ENCODE measurements around the gene ANKMY2. TPM values are rescaled to one million over a fixed set of nuclear protein-coding genes. Genes with fewer than 3 reads are reported as not detected.

Gene ANKMY2
- total and polyA plus RNA-seq, 2 donors, result 13.1 to 18.2 TPM

- Histone ChIP-seq H3K9me3 (ENCODE audit: control insufficient read depth in 2 of 2, insufficient read depth in 1 of 2, low read length in 1 of 2) (no peaks in the 10 kb centered on the region), H3K27ac (ENCODE audit: low read depth in 1 of 2, low read length in 1 of 2) (no peak overlapping the region), H3K4me3 (ENCODE audit: low read length in 2 of 2) (no peak overlapping the region), H3K27me3 (ENCODE audit: control insufficient read depth in 2 of 2, insufficient read depth in 1 of 2, low read length in 1 of 2) (no peaks in the 10 kb centered on the region), H3K4me1 (ENCODE audit: control insufficient read depth in 2 of 2, insufficient read depth in 2 of 2, low read length in 2 of 2) (no peaks in the 10 kb centered on the region), H3K36me3 (ENCODE audit: control insufficient read depth in 2 of 2, insufficient read depth in 2 of 2, low read length in 1 of 2) (peaks cover 0 to 3% of the 10 kb centered on the region in 2 donors)
- 93% methylated on average over 2 of the region's 2 CpGs for WGBS
- DNase-seq (ENCODE audit: low read depth in 6 of 9, low spot score in 9 of 9), result no peak
Measured at GRCh38 chr7:16626388-16626787, 19.2 kb downstream of the ANKMY2 start.

GRCh38 chr7:16619979-16620408 is 25.6 kb downstream of the ANKMY2 start:
- Histone ChIP-seq H3K4me1 (ENCODE audit: control insufficient read depth in 2 of 2, insufficient read depth in 2 of 2, low read length in 2 of 2) (no peaks in the 10 kb centered on the region), H3K36me3 (ENCODE audit: control insufficient read depth in 2 of 2, insufficient read depth in 2 of 2, low read length in 1 of 2) (peaks cover 15 to 17% of the 10 kb centered on the region in 2 donors), H3K9me3 (ENCODE audit: control insufficient read depth in 2 of 2, insufficient read depth in 1 of 2, low read length in 1 of 2) (no peaks in the 10 kb centered on the region), H3K4me3 (ENCODE audit: low read length in 2 of 2) (no peak overlapping the region), H3K27me3 (ENCODE audit: control insufficient read depth in 2 of 2, insufficient read depth in 1 of 2, low read length in 1 of 2) (no peaks in the 10 kb centered on the region), H3K27ac (ENCODE audit: low read depth in 1 of 2, low read length in 1 of 2) (no peak overlapping the region)
- 95% methylated on average over 2 of the region's 2 CpGs for WGBS
- DNase-seq (ENCODE audit: low read depth in 6 of 9, low spot score in 9 of 9), result no peak

- Histone ChIP-seq H3K27me3 (ENCODE audit: control insufficient read depth in 2 of 2, insufficient read depth in 1 of 2, low read length in 1 of 2) (no peaks in the 10 kb centered on the region), H3K9me3 (ENCODE audit: control insufficient read depth in 2 of 2, insufficient read depth in 1 of 2, low read length in 1 of 2) (no peaks in the 10 kb centered on the region), H3K4me1 (ENCODE audit: control insufficient read depth in 2 of 2, insufficient read depth in 2 of 2, low read length in 2 of 2) (no peaks in the 10 kb centered on the region), H3K4me3 (ENCODE audit: low read length in 2 of 2) (no peak overlapping the region), H3K27ac (ENCODE audit: low read depth in 1 of 2, low read length in 1 of 2) (no peak overlapping the region), H3K36me3 (ENCODE audit: control insufficient read depth in 2 of 2, insufficient read depth in 2 of 2, low read length in 1 of 2) (peaks cover 16 to 17% of the 10 kb centered on the region in 2 donors)
- DNase-seq (ENCODE audit: low read depth in 6 of 9, low spot score in 9 of 9), result no peak
- WGBS, result 87% methylated on average over 18 of the region's 18 CpGs
Measured at GRCh38 chr7:16616542-16616941, 29.0 kb downstream of the ANKMY2 start.

- 73% methylated on average over 4 of the region's 4 CpGs for WGBS
- peaks cover 16 to 17% of the 10 kb centered on the region in 2 donors for H3K36me3 ChIP-seq (ENCODE audit: control insufficient read depth in 2 of 2, insufficient read depth in 2 of 2, low read length in 1 of 2)
Measured at GRCh38 chr7:16616122-16616521, 29.4 kb downstream of the ANKMY2 start.

GRCh38 chr7:16615228-16615627 is 30.3 kb downstream of the ANKMY2 start:
- peaks cover 16 to 17% of the 10 kb centered on the region in 2 donors for H3K36me3 ChIP-seq (ENCODE audit: control insufficient read depth in 2 of 2, insufficient read depth in 2 of 2, low read length in 1 of 2)

More at GRCh38 chr7:16616122-16616521, 29.4 kb downstream of the ANKMY2 start:
- Histone ChIP-seq H3K4me3 (ENCODE audit: low read length in 2 of 2) (no peak overlapping the region), H3K9me3 (ENCODE audit: control insufficient read depth in 2 of 2, insufficient read depth in 1 of 2, low read length in 1 of 2) (no peaks in the 10 kb centered on the region), H3K27me3 (ENCODE audit: control insufficient read depth in 2 of 2, insufficient read depth in 1 of 2, low read length in 1 of 2) (no peaks in the 10 kb centered on the region), H3K27ac (ENCODE audit: low read depth in 1 of 2, low read length in 1 of 2) (no peak overlapping the region), H3K4me1 (ENCODE audit: control insufficient read depth in 2 of 2, insufficient read depth in 2 of 2, low read length in 2 of 2) (no peaks in the 10 kb centered on the region)
- no peak for DNase-seq (ENCODE audit: low read depth in 6 of 9, low spot score in 9 of 9)

GRCh38 chr7:16611711-16612110 is 33.8 kb downstream of the ANKMY2 start:
- H3K36me3 ChIP-seq (ENCODE audit: control insufficient read depth in 2 of 2, insufficient read depth in 2 of 2, low read length in 1 of 2), result peaks cover 11 to 15% of the 10 kb centered on the region in 2 donors
- H3K27ac ChIP-seq (ENCODE audit: low read depth in 1 of 2, low read length in 1 of 2), result no peak overlapping the region
- H3K4me3 ChIP-seq (ENCODE audit: low read length in 2 of 2), result no peak overlapping the region
- DNase-seq (ENCODE audit: low read depth in 6 of 9, low spot score in 9 of 9), result no peak
- 96% methylated on average over 2 of the region's 2 CpGs for WGBS
- no peaks in the 10 kb centered on the region for H3K9me3 ChIP-seq (ENCODE audit: control insufficient read depth in 2 of 2, insufficient read depth in 1 of 2, low read length in 1 of 2)
- H3K27me3 ChIP-seq (ENCODE audit: control insufficient read depth in 2 of 2, insufficient read depth in 1 of 2, low read length in 1 of 2), result no peaks in the 10 kb centered on the region
- H3K4me1 ChIP-seq (ENCODE audit: control insufficient read depth in 2 of 2, insufficient read depth in 2 of 2, low read length in 2 of 2), result no peaks in the 10 kb centered on the region

More at GRCh38 chr7:16615228-16615627, 30.3 kb downstream of the ANKMY2 start:
- Histone ChIP-seq H3K9me3 (ENCODE audit: control insufficient read depth in 2 of 2, insufficient read depth in 1 of 2, low read length in 1 of 2) (no peaks in the 10 kb centered on the region), H3K4me1 (ENCODE audit: control insufficient read depth in 2 of 2, insufficient read depth in 2 of 2, low read length in 2 of 2) (no peaks in the 10 kb centered on the region), H3K27ac (ENCODE audit: low read depth in 1 of 2, low read length in 1 of 2) (no peak overlapping the region), H3K27me3 (ENCODE audit: control insufficient read depth in 2 of 2, insufficient read depth in 1 of 2, low read length in 1 of 2) (no peaks in the 10 kb centered on the region), H3K4me3 (ENCODE audit: low read length in 2 of 2) (no peak overlapping the region)
- no peak for DNase-seq (ENCODE audit: low read depth in 6 of 9, low spot score in 9 of 9)
- WGBS, result 96% methylated on average over 5 of the region's 5 CpGs

GRCh38 chr7:16609842-16610450 is 35.6 kb downstream of the ANKMY2 start:
- no peak for DNase-seq (ENCODE audit: low read depth in 6 of 9, low spot score in 9 of 9)
- Histone ChIP-seq H3K27ac (ENCODE audit: low read depth in 1 of 2, low read length in 1 of 2) (no peak overlapping the region), H3K27me3 (ENCODE audit: control insufficient read depth in 2 of 2, insufficient read depth in 1 of 2, low read length in 1 of 2) (no peaks in the 10 kb centered on the region), H3K4me1 (ENCODE audit: control insufficient read depth in 2 of 2, insufficient read depth in 2 of 2, low read length in 2 of 2) (no peaks in the 10 kb centered on the region), H3K36me3 (ENCODE audit: control insufficient read depth in 2 of 2, insufficient read depth in 2 of 2, low read length in 1 of 2) (peaks cover 0 to 3% of the 10 kb centered on the region in 2 donors), H3K4me3 (ENCODE audit: low read length in 2 of 2) (no peak overlapping the region), H3K9me3 (ENCODE audit: control insufficient read depth in 2 of 2, insufficient read depth in 1 of 2, low read length in 1 of 2) (no peaks in the 10 kb centered on the region)
- 96% methylated on average over 4 of the region's 4 CpGs for WGBS

- WGBS, result 94% methylated on average over 3 of the region's 3 CpGs
- no peak overlapping the region for H3K4me3 ChIP-seq (ENCODE audit: low read length in 2 of 2)
- H3K27me3 ChIP-seq (ENCODE audit: control insufficient read depth in 2 of 2, insufficient read depth in 1 of 2, low read length in 1 of 2), result no peaks in the 10 kb centered on the region
- no peaks in the 10 kb centered on the region for H3K4me1 ChIP-seq (ENCODE audit: control insufficient read depth in 2 of 2, insufficient read depth in 2 of 2, low read length in 2 of 2)
- H3K36me3 ChIP-seq (ENCODE audit: control insufficient read depth in 2 of 2, insufficient read depth in 2 of 2, low read length in 1 of 2), result peaks cover 8 to 11% of the 10 kb centered on the region in 2 donors
- DNase-seq (ENCODE audit: low read depth in 6 of 9, low spot score in 9 of 9), result no peak
- H3K27ac ChIP-seq (ENCODE audit: low read depth in 1 of 2, low read length in 1 of 2), result no peak overlapping the region
- no peaks in the 10 kb centered on the region for H3K9me3 ChIP-seq (ENCODE audit: control insufficient read depth in 2 of 2, insufficient read depth in 1 of 2, low read length in 1 of 2)
Measured at GRCh38 chr7:16606704-16607103, 38.9 kb downstream of the ANKMY2 start.

- peaks cover 14 to 25% of the 10 kb centered on the region in 2 donors for H3K36me3 ChIP-seq (ENCODE audit: control insufficient read depth in 2 of 2, insufficient read depth in 2 of 2, low read length in 1 of 2)
- H3K4me1 ChIP-seq (ENCODE audit: control insufficient read depth in 2 of 2, insufficient read depth in 2 of 2, low read length in 2 of 2), result no peaks in the 10 kb centered on the region
- 100% methylated on average over 3 of the region's 3 CpGs for whole genome bisulfite sequencing
- H3K9me3 ChIP-seq (ENCODE audit: control insufficient read depth in 2 of 2, insufficient read depth in 1 of 2, low read length in 1 of 2), result no peaks in the 10 kb centered on the region
- no peaks in the 10 kb centered on the region for H3K27me3 ChIP-seq (ENCODE audit: control insufficient read depth in 2 of 2, insufficient read depth in 1 of 2, low read length in 1 of 2)
- DNase-seq (ENCODE audit: low read depth in 6 of 9, low spot score in 9 of 9), result no peak
- H3K27ac ChIP-seq (ENCODE audit: low read depth in 1 of 2, low read length in 1 of 2), result no peak overlapping the region
- no peak overlapping the region for H3K4me3 ChIP-seq (ENCODE audit: low read length in 2 of 2)
Measured at GRCh38 chr7:16604054-16604453, 41.5 kb downstream of the ANKMY2 start.
